K562 (cell line): ENCODE measurements around the gene FHL1. TPM values are rescaled to one million over a fixed set of nuclear protein-coding genes. Genes with fewer than 3 reads are reported as not detected.
A peak's percentile ranks its signal among the peaks of the same experiment; 100 is the strongest.

ENCODE experiments used
- ATF1 ChIP-seq, 2 experiments: fragments of 450-650 bp in 1 of 2; IDR thresholded peaks; 2 replicates each; pipeline ENCODE4 v1.6.1; 2016; ENCODE audit warnings: missing compliant biosample characterization in 1 of 2, missing genetic modification characterization in 1 of 2
- ATF7 ChIP-seq: fragments of 450-650 bp; IDR thresholded peaks from 2 replicates; pipeline ENCODE4 v1.7.1; 2014; ENCODE audit warnings: mild to moderate bottlenecking, moderate library complexity
- CBX3 ChIP-seq, 2 experiments: IDR thresholded peaks; 1 replicate in 1 of 2; 2 replicates in 1 of 2; pipeline ENCODE4 v1.6.1; 2012; ENCODE audit warnings: inconsistent platforms in 2 of 2, low read length in 2 of 2, borderline replicate concordance in 1 of 2, control low read depth in 1 of 2
- CTBP1 ChIP-seq: fragments of 450-650 bp; IDR thresholded peaks from 2 replicates; pipeline ENCODE4 v1.6.1; 2016; ENCODE audit warnings: borderline replicate concordance
- CTCFL ChIP-seq: IDR thresholded peaks from 2 replicates; pipeline ENCODE4 v1.6.1; 2011; ENCODE audit warnings: borderline replicate concordance, low read depth, mild to moderate bottlenecking, moderate library complexity, low read length; ENCODE audit not compliant: insufficient read depth, poor library complexity, severe bottlenecking
- EP300 ChIP-seq: IDR thresholded peaks from 2 replicates; pipeline ENCODE4 v1.6.1; 2012; ENCODE audit warnings: low read length, improper control_type of control experiment
- HDGF ChIP-seq: fragments of 450-650 bp; IDR thresholded peaks from 2 replicates; pipeline ENCODE4 v1.6.1; 2016
- HMG20A ChIP-seq: fragments of 450-650 bp; formaldehyde crosslinking; conservative IDR thresholded peaks from 2 replicates; pipeline ENCODE4 v1.4.0; 2020; ENCODE audit warnings: mild to moderate bottlenecking, mixed read lengths
- HSF4 ChIP-seq: fragments of 250-450 bp; sonication (Bioruptor Pico); IDR thresholded peaks from 2 replicates; pipeline ENCODE4 v2.1.2; 2022; ENCODE audit warnings: mild to moderate bottlenecking, moderate library complexity, borderline replicate concordance
- MEF2D ChIP-seq: conservative IDR thresholded peaks from 2 replicates; pipeline ENCODE4 v1.6.1; 2016; ENCODE audit warnings: low read depth, missing genetic modification characterization, missing compliant biosample characterization
- MLLT1 ChIP-seq, 2 experiments: fragments of 450-650 bp; IDR thresholded peaks; 2 replicates each; pipeline ENCODE4 v1.6.1; 2016
- NFIX ChIP-seq: fragments of 250-450 bp; sonication (Bioruptor Pico); IDR thresholded peaks from 2 replicates; pipeline ENCODE4 v1.4.0; 2020; ENCODE audit warnings: low read depth, mild to moderate bottlenecking, moderate library complexity
- NR0B1 ChIP-seq: fragments of 450-650 bp; IDR thresholded peaks from one replicate; pipeline ENCODE4 v1.6.1; 2018; ENCODE audit warnings: mild to moderate bottlenecking, moderate library complexity; ENCODE audit not compliant: partially characterized antibody
- RBM15 ChIP-seq: fragments of 200-400 bp; formaldehyde crosslinking; IDR thresholded peaks from 2 replicates; pipeline ENCODE4 v1.6.1; 2018; ENCODE audit warnings: mild to moderate bottlenecking, low read length, moderate library complexity; ENCODE audit not compliant: insufficient read depth
- SETDB1 ChIP-seq: IDR thresholded peaks from one replicate; pipeline ENCODE4 v1.6.1; 2012; ENCODE audit warnings: low read length, control low read depth, inconsistent platforms
- TBL1XR1 ChIP-seq, 2 experiments: IDR thresholded peaks; 2 replicates each; pipeline ENCODE4 v1.6.1; 2012; ENCODE audit warnings: improper control_type of control experiment in 2 of 2, low read length in 2 of 2, mild to moderate bottlenecking in 1 of 2
- THRA ChIP-seq: fragments of 450-650 bp; IDR thresholded peaks from 2 replicates; pipeline ENCODE4 v1.6.1; 2017; ENCODE audit warnings: mild to moderate bottlenecking, moderate library complexity
- THRB ChIP-seq: fragments of 450-650 bp; formaldehyde crosslinking; conservative IDR thresholded peaks from 2 replicates; pipeline ENCODE4 v1.4.0; 2022; ENCODE audit warnings: mild to moderate bottlenecking, missing genetic modification characterization
- ZNF12 ChIP-seq: sonication (generic); formaldehyde crosslinking; IDR thresholded peaks from 2 replicates; pipeline ENCODE4 v1.4.0; 2020; ENCODE audit warnings: mild to moderate bottlenecking, missing genetic modification reagents
- ZNF282 ChIP-seq: sonication (generic); formaldehyde crosslinking; IDR thresholded peaks from 2 replicates; pipeline ENCODE4 v1.8.1; 2023; ENCODE audit warnings: missing genetic modification reagents
- polyA plus RNA-seq, 8 experiments: library from polyadenylated mRNA; depleted of rRNA in 4 of 8; stranded (reverse) in 5 of 8; unstranded in 3 of 8; fragments of >200 nt; fragmentation: Nextera tagmentation in 2 of 8; fragmentation: Illumina TruSeq in 1 of 8; extraction: Ambion mirVana in 2 of 8; extraction: Trizol in 1 of 8; gene quantifications; 2 replicates each; pipeline versions ENCODE4 v1.2.1 to v1.2.3, GENCODE V29; 2011 to 2014; ENCODE audit warnings: inconsistent platforms in 1 of 8, missing spikeins in 1 of 8
- total RNA-seq, 7 experiments: library from RNA; depleted of rRNA in 6 of 7; stranded (reverse); fragments of >200 nt in 6 of 7; fragmentation: Illumina TruSeq in 2 of 7; extraction: Trizol in 2 of 7; gene quantifications; 2 replicates each; pipeline versions ENCODE4 v1.2.1 to v1.2.3, GENCODE V29; 2011 to 2021; ENCODE audit warnings: low replicate concordance in 1 of 7

FHL1 gene
- total and polyA plus RNA-seq, 9 of the 15 experiments (the other 6 are each of a cell fraction or from before 2014, with no cell fraction given), result 0.03 to 3.0 (median 0.13) TPM; not detected in 1

GRCh38 chrX:136130931-136131833 lies 16.2 kb upstream of the FHL1 start (continued):
- no peak for TF ChIP-seq HSF4 (CRISPR knock-in tag)
- no peak for TF ChIP-seq ATF1 (CRISPR knock-in tag; IDR thresholded peaks at IDR 0.05)
- TF ChIP-seq ATF1 (tag; IDR thresholded peaks at IDR 0.05), result no peak; the same call in 1 of the 2 replicates
- no peak for TF ChIP-seq SETDB1
- no peak for TF ChIP-seq ZNF282 (CRISPR knock-in tag)
- peak; percentile 97 for TF ChIP-seq CTBP1
- TF ChIP-seq NR0B1, result no peak
- TF ChIP-seq CTCFL, result no peak
- no peak for TF ChIP-seq THRA
- peak in 1 of 2 experiments; percentile 71; a peak in 1 of 4 replicates for TF ChIP-seq TBL1XR1 (IDR thresholded peaks at IDR 0.05; ENCODE audit: low read length in 2 of 2)
- no peak for TF ChIP-seq NFIX (CRISPR knock-in tag)
- TF ChIP-seq EP300, result peak; percentile 75
- peak in 1 of 2 experiments; percentile 86; a peak in 2 of 4 replicates for TF ChIP-seq MLLT1 (IDR thresholded peaks at IDR 0.05)
- no peak for TF ChIP-seq THRB (CRISPR knock-in tag)
- TF ChIP-seq MEF2D (tag), result peak; percentile 80
- TF ChIP-seq RBM15, result no peak
- no peak for TF ChIP-seq HMG20A (CRISPR knock-in tag)
- no peak for TF ChIP-seq CBX3 (IDR thresholded peaks at IDR 0.05; ENCODE audit: borderline replicate concordance in 1 of 2, low read length in 2 of 2)
- no peak for TF ChIP-seq ZNF12 (CRISPR knock-in tag)
- TF ChIP-seq HDGF, result no peak
- TF ChIP-seq ATF7, result peak; percentile 83
